Measurements from ENCODE around the gene MAN1C1.
A peak's percentile ranks its signal among the peaks of the same experiment; 100 is the strongest.
"Not testable (repeated sequence)": the region's sequence is repeated elsewhere in the genome, so short reads cannot be mapped to it uniquely, and the experiment has no call there.

The MAN1C1 gene

GRCh38 chr1:25583519-25584370, 32.8 kb upstream of the MAN1C1 start:
- DNase-seq (ENCODE audit: low spot score): no peak

GRCh38 chr1:25586181-25586588, 30.4 kb upstream of the MAN1C1 start:
- DNase-seq (ENCODE audit: low spot score): no peak

GRCh38 chr1:25587290-25587689, 29.3 kb upstream of the MAN1C1 start:
- no peak for DNase-seq (ENCODE audit: low spot score)

- DNase-seq (ENCODE audit: low spot score): not testable (repeated sequence)
Measured at GRCh38 chr1:25588224-25588623, 28.4 kb upstream of the MAN1C1 start.

GRCh38 chr1:25588786-25589185, 27.8 kb upstream of the MAN1C1 start:
- DNase-seq (ENCODE audit: low spot score): not testable (repeated sequence)

- no peak for DNase-seq (ENCODE audit: low spot score)
Measured at GRCh38 chr1:25590096-25590824, 26.3 kb upstream of the MAN1C1 start.

GRCh38 chr1:25593861-25594260, 22.7 kb upstream of the MAN1C1 start:
- no peak for DNase-seq (ENCODE audit: low spot score)

- DNase-seq (ENCODE audit: low spot score): no peak
Measured at GRCh38 chr1:25594971-25595370, 21.6 kb upstream of the MAN1C1 start.

- not testable (repeated sequence) for DNase-seq (ENCODE audit: low spot score)
Measured at GRCh38 chr1:25596641-25597040, 19.9 kb upstream of the MAN1C1 start.

- DNase-seq (ENCODE audit: low spot score): no peak
Measured at GRCh38 chr1:25598879-25599278, 17.7 kb upstream of the MAN1C1 start.

GRCh38 chr1:25599969-25600610, 16.5 kb upstream of the MAN1C1 start:
- no peak for DNase-seq (ENCODE audit: low spot score)

GRCh38 chr1:25600971-25601699, 15.5 kb upstream of the MAN1C1 start:
- not testable (repeated sequence) for DNase-seq (ENCODE audit: low spot score)

GRCh38 chr1:25603779-25604538, 12.6 kb upstream of the MAN1C1 start:
- DNase-seq (ENCODE audit: low spot score): not testable (repeated sequence)

- DNase-seq (ENCODE audit: low spot score): no peak
Measured at GRCh38 chr1:25607123-25607522, 9.5 kb upstream of the MAN1C1 start.

- DNase-seq (ENCODE audit: low spot score): peak; percentile 85
Measured at GRCh38 chr1:25608488-25609178, 8.0 kb upstream of the MAN1C1 start.

GRCh38 chr1:25609921-25610320, 6.7 kb upstream of the MAN1C1 start:
- DNase-seq (ENCODE audit: low spot score): no peak

- DNase-seq (ENCODE audit: low spot score): no peak
Measured at GRCh38 chr1:25610822-25611630, 5.6 kb upstream of the MAN1C1 start.

- DNase-seq (ENCODE audit: low spot score): no peak
Measured at GRCh38 chr1:25611843-25612242, 4.7 kb upstream of the MAN1C1 start.

GRCh38 chr1:25612421-25612820, 4.2 kb upstream of the MAN1C1 start:
- no peak for DNase-seq (ENCODE audit: low spot score)

GRCh38 chr1:25613091-25613490, 3.5 kb upstream of the MAN1C1 start:
- DNase-seq (ENCODE audit: low spot score): no peak

Data from AG20443 (cell line).